ENCODE measurements around the gene SAMD13. TPM values are rescaled to one million over a fixed set of nuclear protein-coding genes. Genes with fewer than 3 reads are reported as not detected.

SAMD13 gene
- polyA plus RNA-seq, 1 donor from 2014 or later, result 20.0 TPM

DNA sequence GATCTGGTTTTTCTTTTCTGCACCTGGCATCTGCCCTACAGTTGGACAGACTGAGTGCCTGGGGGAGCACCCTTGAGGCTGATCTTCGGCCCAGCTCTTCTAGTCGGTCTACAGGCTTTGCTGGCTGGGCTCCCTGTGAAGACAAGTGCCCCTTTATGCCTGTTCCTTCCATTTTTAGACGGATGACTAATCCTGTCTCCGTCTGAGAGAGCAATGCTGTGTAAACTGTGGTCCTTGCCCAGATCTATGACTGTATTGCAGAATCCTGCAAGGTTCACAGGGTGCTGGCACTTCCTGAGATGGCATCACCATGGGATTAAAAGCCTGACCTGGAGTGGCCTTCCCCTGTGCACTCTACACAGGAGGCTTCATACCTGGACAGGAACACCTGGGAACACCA lies 47.6 kb upstream of the SAMD13 start:
- no peak overlapping the region for H3K27ac ChIP-seq (ENCODE audit: low read length)
- H3K27me3 ChIP-seq (ENCODE audit: insufficient read depth, low read depth, low read length), result no peaks in the 10 kb centered on the region
- H3K9me2 ChIP-seq (ENCODE audit: insufficient read depth, low read length), result no peaks in the 10 kb centered on the region
- no peaks in the 10 kb centered on the region for H4K20me1 ChIP-seq (ENCODE audit: insufficient read depth)
- no peaks in the 10 kb centered on the region for H3K79me2 ChIP-seq (replicated peaks; ENCODE audit: insufficient read depth, low read length)
- peaks cover 6% of the 10 kb centered on the region for H3F3A ChIP-seq (ENCODE audit: insufficient read depth, low read length, poor library complexity, severe bottlenecking)
- H3K4me3 ChIP-seq (ENCODE audit: low read length), result no peak overlapping the region
- TF ChIP-seq, protein P1, sequence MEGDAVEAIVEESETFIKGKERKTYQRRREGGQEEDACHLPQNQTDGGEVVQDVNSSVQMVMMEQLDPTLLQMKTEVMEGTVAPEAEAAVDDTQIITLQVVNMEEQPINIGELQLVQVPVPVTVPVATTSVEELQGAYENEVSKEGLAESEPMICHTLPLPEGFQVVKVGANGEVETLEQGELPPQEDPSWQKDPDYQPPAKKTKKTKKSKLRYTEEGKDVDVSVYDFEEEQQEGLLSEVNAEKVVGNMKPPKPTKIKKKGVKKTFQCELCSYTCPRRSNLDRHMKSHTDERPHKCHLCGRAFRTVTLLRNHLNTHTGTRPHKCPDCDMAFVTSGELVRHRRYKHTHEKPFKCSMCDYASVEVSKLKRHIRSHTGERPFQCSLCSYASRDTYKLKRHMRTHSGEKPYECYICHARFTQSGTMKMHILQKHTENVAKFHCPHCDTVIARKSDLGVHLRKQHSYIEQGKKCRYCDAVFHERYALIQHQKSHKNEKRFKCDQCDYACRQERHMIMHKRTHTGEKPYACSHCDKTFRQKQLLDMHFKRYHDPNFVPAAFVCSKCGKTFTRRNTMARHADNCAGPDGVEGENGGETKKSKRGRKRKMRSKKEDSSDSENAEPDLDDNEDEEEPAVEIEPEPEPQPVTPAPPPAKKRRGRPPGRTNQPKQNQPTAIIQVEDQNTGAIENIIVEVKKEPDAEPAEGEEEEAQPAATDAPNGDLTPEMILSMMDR (IDR thresholded peaks at IDR 0.05; ENCODE audit: poor library complexity, severe bottlenecking), result no peak
- TF ChIP-seq EP300 (conservative IDR thresholded peaks at IDR 0.05; ENCODE audit: poor library complexity, severe bottlenecking) (no peak), RAD21 (conservative IDR thresholded peaks at IDR 0.05) (no peak)
- no peak overlapping the region for H3K9ac ChIP-seq (ENCODE audit: low read length)
- no peaks in the 10 kb centered on the region for H3K36me3 ChIP-seq (ENCODE audit: insufficient read depth, low read length)
- no peaks in the 10 kb centered on the region for H3K9me3 ChIP-seq (ENCODE audit: low read length)
- H3K4me2 ChIP-seq (ENCODE audit: low read length), result no peak overlapping the region
- H2AFZ ChIP-seq (ENCODE audit: low read depth, low read length), result no peak overlapping the region

DNA sequence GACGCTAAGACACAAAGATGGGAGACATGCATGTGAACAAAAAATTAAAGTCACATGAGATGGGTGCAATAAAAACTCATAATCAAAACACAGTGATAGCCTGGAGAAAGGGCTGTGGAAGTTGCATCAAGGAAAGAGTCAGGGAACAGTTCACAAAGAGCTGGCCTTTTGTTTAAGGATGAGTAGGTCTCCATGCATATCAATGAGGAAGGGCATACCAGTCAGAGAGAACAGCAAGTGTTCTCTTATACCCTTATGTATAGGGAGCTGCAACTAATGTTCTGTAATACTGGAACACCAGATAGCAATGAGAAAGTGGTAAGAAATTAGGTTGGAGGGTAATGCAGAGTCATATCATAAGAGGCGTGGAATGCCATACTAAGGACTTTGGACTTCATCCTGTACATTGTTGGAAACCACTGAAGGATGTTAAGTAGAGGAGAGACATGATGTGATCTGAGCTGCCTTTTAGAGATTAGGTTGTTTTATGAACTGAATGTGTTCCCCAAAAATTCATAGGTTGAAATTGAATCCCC lies 46.7 kb upstream of the SAMD13 start:
- Histone ChIP-seq H3K36me3 (ENCODE audit: insufficient read depth, low read length) (no peaks in the 10 kb centered on the region), H3K4me3 (ENCODE audit: low read length) (no peak overlapping the region), H3K9me2 (ENCODE audit: insufficient read depth, low read length) (no peaks in the 10 kb centered on the region), H3K79me2 (replicated peaks; ENCODE audit: insufficient read depth, low read length) (no peaks in the 10 kb centered on the region), H2AFZ (ENCODE audit: low read depth, low read length) (no peak overlapping the region), H3K27me3 (ENCODE audit: insufficient read depth, low read depth, low read length) (no peaks in the 10 kb centered on the region), H3K27ac (ENCODE audit: low read length) (no peak overlapping the region), H3F3A (ENCODE audit: insufficient read depth, low read length, poor library complexity, severe bottlenecking) (peaks cover 10% of the 10 kb centered on the region), H3K9me3 (ENCODE audit: low read length) (no peaks in the 10 kb centered on the region), H3K9ac (ENCODE audit: low read length) (no peak overlapping the region), H3K4me2 (ENCODE audit: low read length) (no peak overlapping the region), H4K20me1 (ENCODE audit: insufficient read depth) (no peaks in the 10 kb centered on the region)
- no peak for TF ChIP-seq EP300 (conservative IDR thresholded peaks at IDR 0.05; ENCODE audit: poor library complexity, severe bottlenecking)
- TF ChIP-seq POLR2AphosphoS5 (IDR thresholded peaks at IDR 0.05), result no peak

DNA sequence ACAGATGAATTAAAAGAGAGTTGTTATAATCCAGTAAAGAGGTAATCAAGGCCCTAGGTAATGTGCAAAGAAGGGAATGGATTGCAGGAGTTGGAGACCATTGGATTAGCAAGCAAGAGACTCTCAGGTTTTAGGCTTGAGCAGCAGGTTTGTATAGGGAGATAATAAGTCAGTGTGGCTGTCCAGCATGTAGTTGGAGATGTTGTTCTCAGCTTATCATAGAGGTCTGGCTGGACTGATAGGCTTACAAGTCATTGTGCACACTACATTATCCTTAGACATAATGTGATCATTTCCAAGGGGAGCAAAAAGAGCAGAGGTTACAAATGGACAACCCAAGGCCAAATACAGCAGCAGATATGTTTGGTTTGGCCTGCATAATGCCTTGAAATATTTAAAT lies 45.9 kb upstream of the SAMD13 start:
- H2AFZ ChIP-seq (ENCODE audit: low read depth, low read length), result no peak overlapping the region
- H3K79me2 ChIP-seq (replicated peaks; ENCODE audit: insufficient read depth, low read length), result no peaks in the 10 kb centered on the region
- no peaks in the 10 kb centered on the region for H3K9me2 ChIP-seq (ENCODE audit: insufficient read depth, low read length)
- no peak overlapping the region for H3K4me3 ChIP-seq (ENCODE audit: low read length)
- no peak overlapping the region for H3K9ac ChIP-seq (ENCODE audit: low read length)
- H3K36me3 ChIP-seq (ENCODE audit: insufficient read depth, low read length), result no peaks in the 10 kb centered on the region
- H3F3A ChIP-seq (ENCODE audit: insufficient read depth, low read length, poor library complexity, severe bottlenecking), result peaks cover 16% of the 10 kb centered on the region
- no peaks in the 10 kb centered on the region for H3K27me3 ChIP-seq (ENCODE audit: insufficient read depth, low read depth, low read length)
- no peak overlapping the region for H3K4me2 ChIP-seq (ENCODE audit: low read length)
- no peaks in the 10 kb centered on the region for H3K9me3 ChIP-seq (ENCODE audit: low read length)
- TF ChIP-seq RAD21 (conservative IDR thresholded peaks at IDR 0.05) (no peak), TAF1 (IDR thresholded peaks at IDR 0.05; ENCODE audit: low read depth) (no peak), SMC3 (conservative IDR thresholded peaks at IDR 0.05; ENCODE audit: poor library complexity) (no peak), EZH2 (IDR thresholded peaks at IDR 0.05; ENCODE audit: borderline replicate concordance, insufficient read depth, low read length, poor library complexity, severe bottlenecking) (no peak), MXI1 (conservative IDR thresholded peaks at IDR 0.05; ENCODE audit: poor library complexity, severe bottlenecking) (no peak)
- no peaks in the 10 kb centered on the region for H4K20me1 ChIP-seq (ENCODE audit: insufficient read depth)
- H3K27ac ChIP-seq (ENCODE audit: low read length), result no peak overlapping the region

DNA sequence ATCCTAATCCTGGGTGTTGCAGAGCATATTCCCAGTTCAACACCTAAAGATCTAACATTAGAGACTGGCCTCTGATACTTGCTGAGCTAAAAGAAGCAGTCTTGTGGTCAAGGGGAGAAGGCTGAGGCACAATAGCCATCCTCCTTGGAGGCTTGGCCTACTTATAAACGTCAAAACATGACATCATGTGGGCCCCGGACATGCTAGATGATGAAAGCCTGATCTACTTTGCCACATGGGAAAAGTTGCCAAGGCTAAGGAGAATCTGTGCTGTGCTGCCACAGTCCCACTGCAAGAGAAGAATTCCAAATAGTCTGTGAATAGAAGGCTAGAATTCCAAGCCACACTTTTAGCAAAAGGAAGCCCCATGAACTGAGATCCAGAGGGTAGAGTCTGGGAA lies 43.9 kb upstream of the SAMD13 start:
- H4K20me1 ChIP-seq (ENCODE audit: insufficient read depth), result no peaks in the 10 kb centered on the region
- H3K9me2 ChIP-seq (ENCODE audit: insufficient read depth, low read length), result no peaks in the 10 kb centered on the region
- no peaks in the 10 kb centered on the region for H3K27me3 ChIP-seq (ENCODE audit: insufficient read depth, low read depth, low read length)
- H3K79me2 ChIP-seq (replicated peaks; ENCODE audit: insufficient read depth, low read length), result no peaks in the 10 kb centered on the region
- H3K4me3 ChIP-seq (ENCODE audit: low read length), result no peak overlapping the region
- H3K9me3 ChIP-seq (ENCODE audit: low read length), result no peaks in the 10 kb centered on the region
- H2AFZ ChIP-seq (ENCODE audit: low read depth, low read length), result no peak overlapping the region
- H3K9ac ChIP-seq (ENCODE audit: low read length), result peak overlapping the region; percentile 3
- peaks cover 16% of the 10 kb centered on the region for H3F3A ChIP-seq (ENCODE audit: insufficient read depth, low read length, poor library complexity, severe bottlenecking)
- H3K27ac ChIP-seq (ENCODE audit: low read length), result peak overlapping the region; percentile 82
- H3K4me2 ChIP-seq (ENCODE audit: low read length), result no peak overlapping the region
- no peaks in the 10 kb centered on the region for H3K36me3 ChIP-seq (ENCODE audit: insufficient read depth, low read length)
- TF ChIP-seq RAD21 (conservative IDR thresholded peaks at IDR 0.05) (no peak), TAF1 (IDR thresholded peaks at IDR 0.05; ENCODE audit: low read depth) (no peak)
